Fibroblast of upper back skin (primary cell): Measurements from ENCODE around the gene IL1F10.

Source experiments
- DNase-seq: peaks from one replicate; pipeline ENCODE4 v3.0.0-alpha.2; 2013

Gene IL1F10

GRCh38 chr2:113114224-113114945 lies 46.6 kb downstream of the IL1F10 start:
- DNase-seq, result no peak

GRCh38 chr2:113114996-113115395 lies 47.2 kb downstream of the IL1F10 start:
- no peak for DNase-seq

GRCh38 chr2:113116100-113116958 lies 48.6 kb downstream of the IL1F10 start:
- no peak for DNase-seq

- peak; percentile 90 for DNase-seq
These were observed 49.9 kb downstream of the IL1F10 start for GRCh38 chr2:113117541-113118262.

- no peak for DNase-seq
These were observed 50.5 kb downstream of the IL1F10 start for GRCh38 chr2:113118263-113118657.

GRCh38 chr2:113119111-113119510 lies 51.3 kb downstream of the IL1F10 start:
- DNase-seq, result no peak

- DNase-seq, result no peak
These were observed 53.1 kb downstream of the IL1F10 start for GRCh38 chr2:113120861-113121260.

GRCh38 chr2:113122364-113122763 lies 54.6 kb downstream of the IL1F10 start:
- no peak for DNase-seq

- no peak for DNase-seq
These were observed 56.0 kb downstream of the IL1F10 start for GRCh38 chr2:113123726-113124125.

- peak; percentile 46 for DNase-seq
These were observed 56.6 kb downstream of the IL1F10 start for GRCh38 chr2:113124181-113124961.
